Thoracic aorta (tissue), 2 donors: Measurements from ENCODE around the gene IRAG1. TPM values are rescaled to one million over a fixed set of nuclear protein-coding genes. Genes with fewer than 3 reads are reported as not detected.
A peak's percentile ranks its signal among the peaks of the same experiment; 100 is the strongest.

ENCODE experiments used
- ATAC-seq: fragments of 150-250 bp; one replicate; pipeline ENCODE4 v1.8.0; 2017; ENCODE audit warnings: low read depth; ENCODE audit not compliant: insufficient number of reproducible peaks, low FRiP score
- DNase-seq: peaks from one replicate; pipeline ENCODE4 v3.0.0-alpha.2; 2020; ENCODE audit warnings: low spot score
- H3K27ac ChIP-seq, 2 donors: fragments of 200-600 bp; sonication (generic); 1 replicate in 1 of 2; 2 replicates in 1 of 2; pipeline ENCODE4 v1.5.1; 2016; ENCODE audit warnings: mild to moderate bottlenecking in 2 of 2, moderate library complexity in 2 of 2
- H3K27me3 ChIP-seq: fragments of 200-600 bp; sonication (generic); replicated peaks from 2 replicates; pipeline ENCODE4 v1.6.0; 2016; ENCODE audit warnings: mild to moderate bottlenecking; ENCODE audit not compliant: insufficient read depth
- H3K36me3 ChIP-seq: fragments of 200-600 bp; sonication (generic); one replicate; pipeline ENCODE4 v1.5.1; 2016
- H3K4me1 ChIP-seq, 2 donors: fragments of 200-600 bp; sonication (generic); 1 replicate in 1 of 2; 2 replicates in 1 of 2; pipeline versions ENCODE4 v1.5.1 to v1.6.0; 2016; ENCODE audit warnings: low read depth in 2 of 2, mild to moderate bottlenecking in 1 of 2; ENCODE audit not compliant: control insufficient read depth in 1 of 2
- H3K4me3 ChIP-seq: fragments of 200-600 bp; sonication (generic); 2 replicates; pipeline ENCODE4 v1.5.1; 2016; ENCODE audit warnings: mild to moderate bottlenecking
- H3K9me3 ChIP-seq: fragments of 200-600 bp; sonication (generic); 2 replicates; pipeline ENCODE4 v1.5.1; 2016
- CTCF ChIP-seq: fragments of 200-600 bp; sonication (generic); IDR thresholded peaks from one replicate; pipeline ENCODE4 v1.5.1; 2019; ENCODE audit warnings: antibody characterized with exemption
- total RNA-seq, 2 donors: library from RNA; depleted of rRNA; stranded (reverse); fragments of >200 nt; gene quantifications; one replicate each; pipeline versions ENCODE4 v1.1.0 to v1.2.3, GENCODE V29; 2016

Gene IRAG1
- total RNA-seq, 2 donors from 2014 or later = 281 to 393 TPM

- Histone ChIP-seq H3K4me3 (no peak overlapping the region), H3K27me3 (no peaks in the 10 kb centered on the region), H3K9me3 (no peaks in the 10 kb centered on the region), H3K27ac (peak overlapping the region; percentile 74 to 90), H3K4me1 (peaks cover 36 to 98% of the 10 kb centered on the region in 2 donors), H3K36me3 (peaks cover 34% of the 10 kb centered on the region)
- no peak for TF ChIP-seq CTCF
- no peak for DNase-seq
- ATAC-seq = no peak
Observed at GRCh38 chr11:10648871-10649270, 44.7 kb downstream of the IRAG1 start.

- Histone ChIP-seq H3K9me3 (no peaks in the 10 kb centered on the region), H3K27me3 (no peaks in the 10 kb centered on the region), H3K36me3 (peaks cover 34% of the 10 kb centered on the region), H3K27ac (peak overlapping the region; percentile 74 to 90), H3K4me1 (peaks cover 34 to 97% of the 10 kb centered on the region in 2 donors), H3K4me3 (no peak overlapping the region)
- TF ChIP-seq CTCF = no peak
- DNase-seq (no peak), ATAC-seq (no peak)
Observed at GRCh38 chr11:10646681-10647355, 46.7 kb downstream of the IRAG1 start.

- Histone ChIP-seq H3K4me3 (no peak overlapping the region), H3K9me3 (no peaks in the 10 kb centered on the region), H3K27ac (peak overlapping the region; percentile 74 to 90), H3K4me1 (peaks cover 37 to 97% of the 10 kb centered on the region in 2 donors), H3K36me3 (peaks cover 34% of the 10 kb centered on the region), H3K27me3 (no peaks in the 10 kb centered on the region)
- no peak for DNase-seq
- ATAC-seq = no peak
- TF ChIP-seq CTCF = no peak
Observed at GRCh38 chr11:10646005-10646404, 47.5 kb downstream of the IRAG1 start.

- no peak overlapping the region for H3K4me3 ChIP-seq
- H3K36me3 ChIP-seq = peaks cover 31% of the 10 kb centered on the region
- H3K9me3 ChIP-seq = no peaks in the 10 kb centered on the region
- TF ChIP-seq CTCF = no peak
- no peak for ATAC-seq
- H3K27me3 ChIP-seq = no peaks in the 10 kb centered on the region
- H3K27ac ChIP-seq = peak overlapping the region; percentile 52 to 90
- H3K4me1 ChIP-seq = peaks cover 42 to 97% of the 10 kb centered on the region in 2 donors
- DNase-seq = no peak
Observed at GRCh38 chr11:10645212-10645795, 48.3 kb downstream of the IRAG1 start.

Other genes with a start within 250 kb of the IRAG1 start
- 10 to 100 TPM in 1 of 2 donors, 1 to 10 TPM in 1; 7.0 to 17.6 TPM for gene AMPD3, start 238.5 kb downstream of the IRAG1 start, total RNA-seq
- gene RNF141, start 152.6 kb downstream of the IRAG1 start, total RNA-seq = 10 to 100 TPM; 37.3 to 47.2 TPM
- 100 to 1,000 TPM in 1 of 2 donors, 10 to 100 TPM in 1; 81.5 to 121 TPM for gene LYVE1, start 125.1 kb downstream of the IRAG1 start, total RNA-seq
- 10 to 100 TPM; 15.0 to 20.1 TPM for gene CTR9, start 57.5 kb upstream of the IRAG1 start, total RNA-seq
- 100 to 1,000 TPM; 361 to 564 TPM for gene EIF4G2, start 115.2 kb upstream of the IRAG1 start, total RNA-seq
- 10 to 100 TPM; 37.4 to 39.7 TPM for gene ZBED5, start 164.3 kb upstream of the IRAG1 start, total RNA-seq